Activated CD8-positive, alpha-beta memory T cell treated with anti-CD3 and anti-CD28 coated beads for 1 hour (primary cell): ENCODE results near the gene SVEP1.
"Not testable (repeated sequence)": the region's sequence is repeated elsewhere in the genome, so short reads cannot be mapped to it uniquely, and the experiment has no call there.

Source experiments
- DNase-seq, 2 donors: peaks; one replicate each; pipeline ENCODE4 v3.0.0-alpha.2; 2020; ENCODE audit warnings: low read depth in 1 of 2; ENCODE audit errors: extremely low read depth in 1 of 2

Gene SVEP1

DNA sequence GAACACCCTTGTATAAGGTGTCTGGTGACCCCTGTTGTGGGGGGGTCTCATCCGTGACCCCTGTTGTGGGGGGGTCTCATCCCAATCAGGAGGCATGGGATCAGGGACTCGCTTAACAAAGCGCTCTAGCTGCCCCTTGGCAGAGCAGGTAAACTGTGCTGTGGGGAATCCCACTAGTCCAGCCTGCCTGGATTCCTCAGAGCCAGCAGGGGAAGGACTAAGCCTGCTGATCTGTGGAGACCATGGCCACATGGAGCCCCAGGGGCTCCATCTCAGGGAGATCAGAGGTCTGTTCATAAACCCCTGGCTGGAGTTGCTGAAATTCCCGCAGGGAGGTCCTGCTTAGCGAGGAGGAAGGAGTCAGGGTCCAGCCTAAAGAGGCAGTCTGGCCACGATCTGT is 196.1 kb downstream of the SVEP1 start:
- no peak for DNase-seq

DNA sequence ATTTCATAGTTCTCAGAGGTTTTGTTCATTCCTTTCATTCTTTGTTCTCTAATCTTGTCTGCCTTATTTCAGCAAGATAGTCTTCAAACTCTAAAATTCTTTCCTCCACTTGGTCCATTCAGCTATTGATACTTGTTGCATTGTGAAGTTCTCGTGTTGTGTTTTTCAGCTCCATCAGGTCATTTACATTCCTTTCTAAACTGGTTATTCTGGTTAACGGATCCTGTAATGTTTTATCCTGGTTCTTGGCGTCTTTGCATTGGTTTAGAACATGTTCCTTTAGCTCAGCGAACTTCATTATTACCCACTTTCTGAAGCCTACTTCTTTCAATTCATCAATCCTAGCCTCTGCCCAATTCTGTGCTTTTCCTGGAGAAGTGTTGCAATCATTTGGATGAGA is 196.8 kb downstream of the SVEP1 start:
- DNase-seq = no peak

DNA sequence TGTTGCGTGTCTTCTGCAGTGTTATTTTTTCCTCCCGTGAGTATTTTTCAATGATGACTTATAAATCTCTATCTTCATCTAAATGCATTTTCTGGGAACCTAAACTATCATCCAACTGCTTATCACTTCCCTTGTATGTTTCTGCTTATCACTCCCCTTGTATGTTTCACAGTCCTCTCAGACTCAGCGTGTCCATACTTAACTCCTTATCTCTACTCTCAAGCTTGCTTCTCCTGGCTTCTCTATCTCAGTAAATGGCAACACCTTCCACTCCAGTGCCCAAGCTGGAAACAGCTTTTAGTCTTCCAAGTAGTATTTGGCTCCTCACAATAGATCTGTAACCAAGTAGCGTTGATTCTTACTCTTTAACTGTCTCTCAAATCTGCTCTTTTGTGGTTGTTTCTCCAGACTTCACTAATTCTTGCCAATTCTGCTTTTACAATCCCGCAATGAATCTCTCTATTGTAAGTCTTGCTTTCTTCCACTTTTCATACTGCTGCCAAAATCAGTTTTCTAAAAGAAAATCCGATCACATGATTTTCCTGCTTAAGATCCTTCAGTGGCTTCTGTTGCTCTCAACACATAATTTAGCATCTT is 208.0 kb downstream of the SVEP1 start:
- no peak for DNase-seq

DNA sequence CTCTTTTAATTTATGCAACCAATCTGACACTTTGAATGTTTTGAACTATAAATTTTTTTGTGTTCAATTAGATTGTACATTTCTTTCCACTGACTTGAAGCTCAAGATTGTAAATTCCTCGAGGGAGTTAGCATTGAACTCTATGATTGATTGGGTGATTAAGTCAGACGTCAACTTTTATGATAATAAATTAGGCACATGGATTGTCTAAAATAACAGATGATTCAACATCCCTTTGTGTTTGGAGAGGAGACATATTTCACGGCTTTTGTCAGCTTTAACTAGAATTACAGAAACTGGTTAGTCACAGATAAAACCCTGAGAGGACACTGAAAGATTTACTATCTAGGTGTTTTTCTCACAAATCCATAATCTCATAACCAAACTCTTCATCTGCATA is 209.2 kb downstream of the SVEP1 start:
- no peak for DNase-seq

DNA sequence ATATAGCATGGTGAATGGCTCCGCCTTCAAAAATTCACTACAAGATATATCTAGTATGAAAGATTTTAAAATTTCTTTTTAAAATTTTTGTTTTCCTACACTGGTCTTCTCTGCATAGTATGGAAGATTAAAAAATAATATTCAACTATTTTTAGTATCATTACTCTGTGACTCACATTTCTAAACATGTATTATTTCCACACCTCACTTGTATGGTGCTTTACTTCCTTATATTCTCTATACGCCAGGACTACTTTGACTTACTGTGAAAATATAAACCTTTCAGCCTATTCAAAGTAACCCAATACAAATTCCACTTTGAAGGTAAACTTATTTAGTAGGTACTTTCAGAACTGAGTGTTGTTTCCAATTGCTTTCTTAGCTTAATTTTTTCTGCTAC is 215.1 kb downstream of the SVEP1 start:
- DNase-seq = no peak

DNA sequence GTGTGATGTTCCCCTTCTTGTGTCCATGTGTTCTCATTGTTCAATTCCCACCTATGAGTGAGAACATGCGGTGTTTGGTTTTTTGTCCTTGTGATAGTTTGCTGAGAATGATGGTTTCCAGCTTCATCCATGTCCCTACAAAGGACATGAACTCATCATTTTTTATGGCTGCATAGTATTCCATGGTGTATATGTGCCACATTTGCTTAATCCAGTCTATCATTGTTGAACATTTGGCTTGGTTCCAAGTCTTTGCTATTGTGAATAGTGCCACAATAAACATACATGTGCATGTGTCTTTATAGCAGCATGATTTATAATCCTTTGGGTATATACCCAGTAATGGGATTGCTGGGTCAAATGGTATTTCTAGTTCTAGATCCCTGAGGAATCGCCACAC is 220.5 kb downstream of the SVEP1 start:
- DNase-seq = not testable (repeated sequence)

DNA sequence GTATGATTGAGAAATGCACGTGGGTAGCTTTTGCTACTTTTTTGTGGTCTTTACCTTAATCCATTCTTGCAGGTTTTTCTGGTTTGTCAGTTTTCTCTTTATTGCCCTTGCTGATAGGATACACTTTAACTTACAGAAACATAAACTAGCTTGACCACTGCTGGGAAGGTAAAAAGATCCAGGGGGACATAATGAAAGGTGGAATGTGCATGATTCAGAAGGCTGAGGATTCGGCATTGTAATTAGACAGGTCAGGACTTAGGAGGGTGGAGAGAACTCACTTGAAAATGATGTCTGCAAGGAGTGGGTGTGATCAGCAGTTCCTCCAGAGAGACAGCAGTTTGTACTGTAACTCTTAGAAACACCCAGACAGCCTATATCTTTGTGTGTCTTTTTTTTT is 222.0 kb downstream of the SVEP1 start:
- no peak for DNase-seq

DNA sequence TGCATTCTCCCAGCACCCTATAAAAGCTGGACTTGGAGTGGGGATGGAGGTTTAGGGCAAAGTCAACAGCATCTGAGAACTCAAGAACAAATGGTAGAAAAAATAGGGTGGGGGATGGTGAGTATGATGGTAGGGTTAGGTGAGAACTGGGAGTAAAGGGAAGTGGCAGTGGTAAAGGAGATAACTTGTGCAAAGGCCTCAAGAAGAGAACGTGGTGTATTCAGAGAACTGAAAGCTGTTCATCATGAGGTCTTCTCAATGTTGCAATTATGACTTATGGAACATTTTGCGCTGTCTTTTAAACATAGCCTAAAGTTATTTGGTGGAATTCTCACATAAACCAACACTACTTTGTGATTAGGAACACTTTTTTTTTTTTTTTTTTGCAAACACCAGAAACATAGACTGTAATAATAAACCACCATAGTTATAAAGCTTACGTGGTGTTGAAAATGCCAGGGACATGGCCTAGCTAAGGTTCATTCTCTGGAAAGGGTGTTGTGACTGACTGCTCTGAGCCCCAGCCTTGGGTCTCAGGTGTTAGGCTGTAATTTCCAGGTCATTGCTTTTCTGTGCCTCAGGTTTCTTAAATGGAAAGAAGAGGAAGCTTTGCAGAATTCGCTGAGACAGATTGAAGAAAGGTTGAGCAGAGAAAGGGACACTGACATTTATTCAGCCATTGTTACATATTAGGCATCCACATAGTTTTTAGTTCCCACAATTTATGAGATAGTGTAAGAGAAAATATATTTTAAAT is 222.7 kb downstream of the SVEP1 start:
- no peak for DNase-seq

DNA sequence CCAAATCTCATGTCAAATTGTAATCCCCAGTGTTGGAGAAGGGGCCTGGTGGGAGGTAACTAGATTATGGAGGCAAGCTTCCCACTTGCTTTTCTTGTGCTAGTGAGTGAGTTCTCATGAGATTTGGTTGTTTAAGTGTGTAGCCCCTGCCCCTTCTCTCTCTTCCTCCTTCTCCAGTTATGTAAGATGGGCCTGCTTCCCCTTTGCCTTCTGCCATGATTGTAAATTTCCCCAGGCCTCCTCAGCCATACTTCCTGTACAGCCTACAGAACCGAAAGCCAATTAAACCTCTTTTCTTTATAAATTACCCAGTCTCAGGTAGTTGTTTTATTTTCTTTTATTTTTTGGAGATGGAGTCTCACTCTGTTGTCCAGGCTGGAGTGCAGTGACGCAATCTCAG is 223.6 kb downstream of the SVEP1 start:
- no peak for DNase-seq

DNA sequence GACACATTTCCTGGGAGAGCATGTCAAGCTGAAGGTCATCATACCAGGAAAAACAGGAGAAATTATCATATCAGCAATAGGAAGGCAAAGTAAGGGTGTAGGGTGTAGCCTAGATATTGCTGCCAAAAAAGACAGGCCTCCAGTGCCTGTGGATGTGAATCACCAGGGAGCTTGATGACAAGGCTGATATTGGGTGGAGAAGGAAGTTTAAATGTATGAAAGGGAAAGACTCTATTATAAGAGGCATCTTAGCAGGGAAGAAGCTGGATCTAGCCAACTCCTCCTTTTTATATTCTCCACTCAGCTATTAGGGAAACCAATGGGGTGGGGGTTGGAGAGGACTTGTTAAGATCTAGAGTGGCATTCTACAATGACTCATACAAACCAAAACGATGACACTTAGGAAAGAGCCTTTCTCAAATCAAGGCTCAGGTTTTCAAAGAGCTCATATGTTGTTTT is 228.5 kb downstream of the SVEP1 start:
- DNase-seq = no peak

DNA sequence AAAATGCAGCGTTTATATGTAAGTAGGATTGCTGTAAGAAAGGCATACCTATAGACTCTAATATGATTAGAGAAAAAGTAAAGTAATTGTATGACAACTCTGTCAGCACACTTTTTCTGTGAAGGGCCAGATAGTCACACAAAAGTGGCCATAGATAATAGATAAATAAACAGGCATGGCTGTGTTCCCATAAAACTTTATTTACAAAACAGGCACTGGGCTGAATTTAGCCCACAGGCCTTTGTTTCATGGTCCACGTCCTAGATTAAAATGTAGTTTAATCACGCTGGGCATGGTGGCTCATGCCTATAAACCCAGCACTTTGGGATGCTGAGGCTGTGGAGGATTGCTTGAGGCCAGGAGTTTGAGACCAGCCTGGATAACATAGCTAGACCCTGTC is 233.2 kb downstream of the SVEP1 start:
- DNase-seq = no peak

DNA sequence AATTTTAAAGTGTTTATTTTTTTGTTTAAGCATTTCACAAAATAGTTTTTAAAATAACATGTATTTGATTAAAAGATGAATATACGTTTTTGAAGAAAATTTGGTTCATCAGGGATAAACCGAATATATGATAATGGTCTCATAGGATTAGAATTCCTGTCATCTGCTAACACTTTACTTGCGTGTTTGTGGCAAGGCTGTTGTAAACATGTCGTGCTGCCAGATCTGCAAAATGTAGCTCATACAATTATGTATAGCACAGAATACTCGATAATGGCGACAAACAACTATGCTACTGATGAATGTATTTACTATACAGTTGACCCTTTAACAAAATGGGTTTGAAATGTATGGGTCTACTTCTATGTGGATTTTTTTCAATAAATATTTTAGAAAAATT is 234.7 kb downstream of the SVEP1 start:
- DNase-seq = no peak

DNA sequence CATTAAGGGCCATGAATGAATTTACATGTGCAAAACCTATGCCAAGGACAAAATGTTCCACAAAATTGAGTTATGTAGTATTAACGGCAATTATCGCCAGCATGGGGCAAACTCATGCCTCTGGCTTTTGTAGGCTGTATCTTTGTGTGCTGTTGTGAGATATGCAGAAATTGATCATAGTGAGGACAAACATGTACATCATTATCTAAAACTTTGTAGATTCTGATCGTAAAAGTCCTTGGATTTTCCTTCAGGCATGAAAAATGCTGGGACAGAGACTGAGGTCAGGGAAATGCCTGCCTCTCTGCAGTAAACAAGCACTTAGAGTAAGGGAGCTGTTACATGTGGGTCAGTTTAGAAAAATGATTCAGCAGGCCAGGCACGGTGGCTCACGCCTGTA is 236.0 kb downstream of the SVEP1 start:
- no peak for DNase-seq

DNA sequence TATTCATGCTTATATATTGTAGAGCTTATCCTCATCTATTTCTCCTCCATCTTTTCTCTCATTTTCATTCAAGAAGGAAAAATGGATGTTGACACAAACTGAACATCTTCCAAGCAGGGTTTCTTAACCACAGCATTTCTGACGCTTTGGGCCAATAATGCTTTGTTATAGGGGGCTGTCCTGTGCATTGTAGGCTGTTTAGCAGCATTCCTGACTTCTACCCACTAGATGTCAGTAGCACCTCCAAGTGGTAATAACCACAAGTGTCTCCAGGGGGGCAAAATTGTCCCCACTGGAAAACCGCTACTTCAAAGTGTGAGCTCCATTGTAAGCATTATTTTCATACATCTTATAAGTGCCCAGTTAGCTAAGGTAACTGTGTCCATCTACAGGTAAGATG is 239.2 kb downstream of the SVEP1 start:
- DNase-seq = no peak

DNA sequence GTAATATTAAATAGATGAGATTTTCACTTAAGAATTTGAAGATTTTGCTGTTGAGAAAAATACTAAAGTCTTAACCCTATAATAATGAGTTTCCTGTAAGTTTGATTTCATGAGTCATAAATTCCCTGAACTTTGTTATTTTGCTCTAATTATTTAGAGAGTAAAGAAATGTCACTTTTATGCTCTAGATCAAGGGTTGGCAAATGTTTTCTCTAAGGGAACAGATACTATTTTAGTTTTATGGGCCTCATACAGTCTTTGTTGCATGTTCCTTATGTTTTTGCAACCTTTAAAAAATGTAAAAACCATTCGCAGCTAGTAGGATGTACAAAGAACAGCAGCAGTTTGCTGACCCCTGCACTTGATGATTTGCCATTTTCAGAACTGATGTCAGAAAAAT is 241.4 kb downstream of the SVEP1 start:
- DNase-seq = no peak

DNA sequence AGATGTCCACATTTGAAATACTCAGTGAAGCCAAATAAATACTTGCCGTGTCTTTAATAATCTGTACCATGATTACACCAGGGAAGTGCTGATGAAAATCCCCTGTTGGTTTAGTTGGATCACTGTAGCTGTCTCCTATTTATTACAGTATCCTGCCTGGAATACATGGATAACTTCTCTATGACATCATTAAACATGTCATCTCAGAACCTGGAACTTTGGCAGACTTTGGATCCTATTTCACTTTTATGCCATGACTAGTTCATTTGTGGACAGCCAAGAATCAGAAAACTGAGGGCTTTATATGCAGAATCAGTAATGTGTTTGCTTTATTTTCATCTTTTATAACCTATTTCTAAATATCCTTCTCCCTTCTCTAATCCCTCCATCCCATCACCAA is 241.8 kb downstream of the SVEP1 start, which contains the start of gene TXNDC8:
Gene TXNDC8, minus strand, starts transcription at position 137 of the 400 bp plus-strand sequence.
- DNase-seq = no peak

DNA sequence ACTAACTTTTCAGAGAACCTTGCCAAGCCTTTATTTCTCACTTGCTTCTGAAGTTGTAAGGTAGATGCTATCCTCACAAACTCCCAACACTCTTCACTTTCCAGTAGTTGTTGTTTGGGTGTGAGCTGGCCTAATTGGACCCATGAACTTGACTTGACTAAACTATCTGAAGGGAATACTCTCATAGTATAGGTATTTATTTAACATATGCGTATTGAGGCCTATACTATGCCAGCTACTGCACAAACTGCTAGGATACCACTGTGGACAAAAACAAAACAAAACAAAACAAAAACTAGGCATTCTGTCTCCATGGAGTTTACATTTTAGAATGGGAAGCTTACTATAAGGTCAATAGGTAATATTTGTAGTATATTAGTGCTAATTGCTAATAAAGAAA is 243.2 kb downstream of the SVEP1 start:
- no peak for DNase-seq

DNA sequence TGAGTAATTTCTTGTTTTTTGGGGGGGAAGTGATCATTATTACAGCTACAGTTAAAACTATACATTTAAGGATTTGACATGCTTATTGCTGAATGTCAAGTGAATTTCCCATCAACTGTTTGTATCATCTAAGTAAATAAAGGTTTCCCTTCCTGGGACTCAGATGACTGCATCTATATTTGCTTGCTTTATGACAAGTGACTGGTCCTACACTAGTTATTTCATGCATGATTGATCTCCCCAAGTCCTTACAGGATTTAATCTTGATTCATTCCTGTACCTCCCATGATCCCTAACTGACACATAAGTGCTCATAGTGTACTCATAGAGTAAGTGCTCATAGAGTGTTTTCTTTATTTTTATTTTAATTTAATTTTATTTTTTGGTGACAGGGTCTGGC is 244.7 kb downstream of the SVEP1 start:
- DNase-seq = no peak

DNA sequence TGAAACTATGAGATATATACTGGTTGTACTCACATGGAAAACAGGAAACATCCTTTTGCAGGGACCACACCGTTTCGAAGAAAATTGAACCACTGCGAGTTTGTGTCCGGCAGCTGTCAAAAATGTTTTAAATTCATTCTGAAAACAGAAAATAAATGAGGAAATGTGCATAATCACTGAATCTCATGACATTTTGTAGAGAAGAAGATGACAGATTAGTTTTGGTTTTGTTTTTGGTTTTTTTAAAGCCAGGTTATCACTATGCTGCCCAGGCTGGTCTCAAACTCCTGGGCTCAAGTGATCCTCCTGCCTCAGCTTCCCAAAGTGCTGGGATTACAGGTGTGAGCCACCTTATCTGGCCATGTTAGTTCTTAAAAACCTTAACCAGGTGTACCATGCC is 245.4 kb downstream of the SVEP1 start:
- no peak for DNase-seq

DNA sequence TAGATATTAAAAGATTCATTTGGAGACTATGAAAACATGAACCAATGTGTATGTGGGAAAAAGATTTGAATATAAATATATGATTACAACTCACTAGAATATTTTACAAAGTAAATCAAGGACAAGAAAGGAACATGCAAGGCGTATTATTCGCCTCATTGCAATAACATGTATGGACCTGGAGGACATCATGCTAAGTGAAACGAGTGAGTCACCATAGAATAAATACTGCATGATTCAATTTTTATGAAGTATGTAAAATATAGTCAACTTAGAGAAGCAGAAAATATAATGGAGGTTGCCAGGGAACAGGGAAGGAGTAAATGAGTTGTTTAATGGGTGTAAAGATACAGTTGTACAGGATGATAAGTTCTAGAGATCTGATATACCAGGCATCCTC is 246.8 kb downstream of the SVEP1 start:
- DNase-seq = no peak

DNA sequence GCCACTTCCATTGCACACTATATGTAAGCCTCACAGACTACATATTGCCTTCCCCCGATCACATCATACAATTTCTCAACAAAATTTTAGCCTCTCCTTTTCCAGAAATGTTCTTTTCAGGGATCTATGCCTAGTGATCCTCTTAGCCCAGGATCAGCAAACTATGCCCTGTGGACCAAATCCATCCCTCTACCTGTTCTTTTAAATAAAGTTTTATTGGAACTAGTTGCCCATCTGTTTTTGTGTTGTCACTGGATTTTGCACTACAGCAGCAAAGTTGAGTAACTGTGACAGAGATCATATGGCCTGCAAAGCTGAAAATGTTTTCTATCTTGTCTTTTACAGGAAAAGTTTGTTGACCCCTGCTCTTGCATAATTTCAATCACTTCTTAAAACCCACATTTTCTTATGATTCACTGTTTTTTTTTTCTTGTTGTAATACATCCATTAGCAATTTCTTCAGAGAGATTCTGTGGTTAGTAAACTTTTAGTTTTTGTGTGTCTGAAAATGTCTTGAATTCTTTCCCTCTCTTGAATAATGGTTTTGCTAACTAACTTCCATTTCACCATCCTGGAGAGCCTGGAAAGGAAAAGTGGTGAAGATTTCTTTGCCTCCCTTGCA is 248.9 kb downstream of the SVEP1 start:
- no peak for DNase-seq

DNA sequence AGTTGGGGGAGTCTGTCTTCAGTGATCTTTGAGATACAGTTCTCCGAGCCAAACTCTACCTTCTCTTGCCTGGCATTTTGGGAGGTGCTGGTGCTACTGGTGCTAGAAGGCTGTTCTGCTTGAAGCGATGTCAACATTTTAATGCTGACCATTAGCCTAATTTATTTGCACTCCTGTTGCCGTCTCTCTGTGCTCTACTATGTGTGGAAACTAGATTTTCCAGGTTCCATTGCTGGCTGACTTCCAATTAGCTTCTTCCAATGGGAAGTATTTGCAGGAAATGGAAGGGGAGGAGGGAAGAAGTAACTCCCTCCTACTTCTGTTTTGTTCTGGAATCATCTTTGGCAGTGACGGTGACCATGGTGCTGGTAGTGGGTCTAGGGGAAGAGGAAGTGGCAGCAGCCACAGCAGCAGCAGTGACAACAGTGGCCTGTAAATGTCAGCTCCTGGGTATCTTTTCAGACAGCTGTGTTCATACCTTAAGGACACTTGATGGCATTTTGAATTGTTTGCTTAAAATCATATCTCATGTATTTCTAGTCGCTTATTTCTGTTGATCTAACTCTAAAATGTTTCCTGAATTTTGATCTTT is 249.8 kb downstream of the SVEP1 start:
- DNase-seq = no peak
